Left hindlimb (tissue), 1 donor: ENCODE measurements around the gene HBEGF.

Experiments
- DNase-seq: peaks from one replicate; pipeline ENCODE4 v3.0.0-alpha.2; 2018

Gene HBEGF

DNA sequence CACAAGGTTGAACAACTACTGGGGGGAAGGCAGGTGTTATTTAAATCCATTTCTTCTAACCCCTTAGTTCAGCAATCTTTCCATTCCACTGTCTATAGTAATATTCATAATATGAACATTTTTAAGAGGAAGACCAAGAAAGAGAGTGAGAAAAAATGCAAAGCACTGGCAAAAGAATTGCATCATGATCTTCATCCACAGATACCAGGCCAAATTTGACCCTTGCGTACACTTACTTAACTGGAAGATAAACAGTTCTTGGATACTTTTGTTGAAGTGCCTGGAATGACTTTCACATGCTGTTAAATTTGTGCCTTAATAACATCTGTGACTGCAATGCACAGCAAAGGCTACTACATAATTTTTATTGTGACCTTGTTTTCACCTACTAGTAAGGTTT, 45.3 kb downstream of the HBEGF start:
- DNase-seq: no peak

GRCh38 chr5:140299056-140299455, 47.3 kb downstream of the HBEGF start:
- no peak for DNase-seq

- DNase-seq: no peak
Measured at GRCh38 chr5:140298183-140298601, 48.2 kb downstream of the HBEGF start.

GRCh38 chr5:140297283-140297682, 49.1 kb downstream of the HBEGF start:
- no peak for DNase-seq

DNA sequence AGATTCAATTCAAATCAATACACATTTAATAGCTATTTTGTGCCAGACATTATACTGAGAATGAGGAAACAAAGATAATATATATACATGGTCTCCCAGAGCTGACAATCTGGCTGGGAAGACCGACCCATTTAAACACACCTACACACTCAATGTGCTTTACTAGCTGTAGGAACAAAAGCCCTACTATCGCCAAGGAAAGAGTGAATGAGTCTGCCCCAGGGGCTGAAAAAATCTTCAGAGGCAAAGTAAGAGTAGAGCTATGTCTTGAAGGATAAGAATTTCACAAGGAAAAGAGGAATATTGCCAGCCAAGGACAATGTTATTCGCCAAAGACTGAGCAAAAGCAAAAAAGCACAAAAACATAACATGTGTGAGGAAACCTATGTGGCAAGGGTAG, 50.1 kb downstream of the HBEGF start:
- no peak for DNase-seq

- DNase-seq: no peak
Measured at GRCh38 chr5:140295414-140295813, 51.0 kb downstream of the HBEGF start.

GRCh38 chr5:140294753-140295152, 51.6 kb downstream of the HBEGF start:
- no peak for DNase-seq

DNA sequence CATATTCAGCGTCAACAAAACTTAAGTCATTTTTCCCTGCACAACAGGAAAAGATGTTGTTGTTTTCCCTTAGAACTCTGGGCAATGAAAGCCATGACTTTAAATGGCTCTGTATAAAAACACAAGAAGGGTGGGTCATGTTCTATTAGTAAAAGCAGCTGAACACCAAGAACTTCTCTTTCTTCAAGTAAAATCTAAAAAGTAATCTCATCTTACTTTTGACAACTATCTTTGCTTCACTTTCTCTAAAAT, 52.6 kb downstream of the HBEGF start:
- no peak for DNase-seq

DNA sequence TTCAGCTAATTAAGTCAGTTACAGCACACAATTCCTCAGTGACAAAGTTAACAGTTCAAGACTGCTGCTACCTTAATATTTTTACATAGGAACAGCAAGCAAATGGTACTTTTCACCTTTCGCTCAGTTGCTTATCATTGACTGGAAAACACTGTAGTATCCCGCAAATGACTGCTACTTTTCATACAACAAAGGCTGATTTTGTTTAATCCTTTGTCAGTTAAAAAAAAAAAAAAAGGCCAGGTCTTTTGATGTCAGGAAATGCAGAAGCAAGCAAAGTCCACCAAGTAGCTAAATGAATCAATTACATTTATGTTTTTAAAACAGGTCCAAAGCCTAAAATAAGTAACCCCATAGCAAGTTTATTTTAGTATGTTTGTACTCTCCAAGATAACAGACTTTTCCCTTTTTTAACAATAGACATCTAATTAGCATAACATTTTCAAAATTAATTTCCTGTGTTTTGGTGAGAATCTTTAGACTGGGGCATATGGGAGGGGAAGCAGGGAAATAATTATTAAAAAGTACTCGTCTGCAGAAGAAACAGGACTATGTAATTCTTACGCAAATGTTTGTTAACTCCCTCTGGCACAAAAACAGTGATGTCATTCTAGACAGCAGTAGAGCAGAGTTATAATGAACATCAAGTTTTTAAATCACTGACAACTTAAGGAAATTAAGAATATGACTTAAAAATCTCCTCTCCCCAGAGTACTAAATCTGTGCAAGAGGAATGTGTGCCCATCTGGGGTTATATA, 53.1 kb downstream of the HBEGF start:
- no peak for DNase-seq

DNA sequence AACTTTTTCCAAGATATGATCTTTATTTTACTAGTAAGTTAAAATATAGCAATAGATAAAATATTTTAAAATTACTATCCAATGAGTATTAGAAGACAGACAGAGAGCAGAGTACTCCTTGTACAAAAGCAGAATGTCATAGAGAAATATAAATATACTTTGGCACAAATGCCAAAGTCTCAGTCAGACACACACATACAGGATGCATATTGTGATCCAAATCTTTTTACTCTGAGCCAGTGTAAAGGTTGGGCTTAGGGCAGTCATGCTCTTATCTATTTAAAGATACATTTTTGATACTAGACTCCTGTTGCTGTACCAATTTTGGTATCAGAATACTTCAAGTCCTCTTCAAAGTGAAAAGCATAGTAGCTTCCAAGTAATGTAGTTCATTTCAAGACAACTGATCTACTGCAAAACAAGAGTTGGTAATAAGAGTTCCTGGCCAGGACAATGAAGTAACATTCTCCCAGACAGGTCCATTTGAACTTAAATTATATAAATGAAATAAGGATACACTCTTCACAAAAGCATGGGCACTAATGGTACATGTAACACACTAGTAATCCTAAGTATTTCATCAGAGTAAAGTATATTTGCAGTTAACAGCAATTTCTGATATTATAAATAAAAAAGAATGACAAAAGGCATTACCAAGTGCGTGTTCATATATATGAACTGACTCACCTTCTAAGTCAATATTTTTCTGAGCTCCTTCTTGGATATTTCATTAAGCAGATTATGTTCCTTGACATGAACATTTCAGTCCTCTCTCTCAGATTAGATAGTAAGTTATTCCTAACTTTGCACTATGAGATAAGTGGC, 54.0 kb downstream of the HBEGF start:
- no peak for DNase-seq

- DNase-seq: no peak
Measured at GRCh38 chr5:140287801-140288521, 58.4 kb downstream of the HBEGF start.

DNA sequence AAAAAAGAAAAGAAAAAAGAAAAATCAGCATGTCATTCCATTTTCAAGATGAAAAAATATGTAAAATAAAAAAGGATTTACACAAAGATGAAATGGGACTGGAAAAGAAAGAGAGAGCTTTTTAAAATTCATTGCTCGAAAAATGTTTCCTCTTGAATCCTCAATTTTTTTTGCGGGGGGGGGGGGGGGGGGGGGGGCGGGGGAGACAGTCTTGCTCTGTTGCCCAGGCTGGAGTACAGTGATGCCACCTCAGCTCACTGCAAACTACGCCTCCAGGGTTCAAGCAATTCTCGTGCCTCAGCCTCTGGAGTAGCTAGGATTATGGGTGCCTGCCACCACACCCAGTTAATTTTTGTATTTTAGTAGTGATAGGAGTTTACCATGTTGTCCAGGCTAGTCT, 60.0 kb downstream of the HBEGF start:
- DNase-seq: no peak

GRCh38 chr5:140284013-140284412, 62.4 kb downstream of the HBEGF start:
- DNase-seq: no peak
